GM12878 (cell line): ENCODE data around the gene CTSO.

Experiments used
- CTCF ChIP-seq, 3 experiments: IDR thresholded peaks in 2 of 3; conservative IDR thresholded peaks in 1 of 3; 2 replicates each; pipeline ENCODE4 v1.5.1; 2011; ENCODE audit warnings: low read depth in 3 of 3, low read length in 3 of 3, mild to moderate bottlenecking in 3 of 3, control low read depth in 2 of 3, moderate library complexity in 2 of 3, inconsistent platforms in 1 of 3, mixed read lengths in 1 of 3; ENCODE audit not compliant: control insufficient read depth in 2 of 3, insufficient read depth in 1 of 3; ENCODE audit errors: extremely low read depth in 1 of 3
- MTA3 ChIP-seq: IDR thresholded peaks from 2 replicates; pipeline ENCODE4 v1.6.1; 2012; ENCODE audit warnings: low read length, inconsistent platforms, borderline replicate concordance
- TCF7 ChIP-seq: IDR thresholded peaks from 2 replicates; pipeline ENCODE4 v1.6.1; 2014; ENCODE audit warnings: antibody characterized with exemption, borderline replicate concordance

GRCh38 chr4:155909615-155910226 is 43.9 kb downstream of the CTSO start:
- TF ChIP-seq TCF7 (no peak), MTA3 (no peak), CTCF (IDR thresholded peaks at IDR 0.05 in 2 of 3, conservative IDR thresholded peaks at IDR 0.05 in 1 of 3; ENCODE audit: control insufficient read depth in 2 of 3, extremely low read depth in 1 of 3, insufficient read depth in 1 of 3, low read depth in 3 of 3, low read length in 3 of 3) (no peak)
